Measurements from ENCODE around the gene TUBA4A.

TUBA4A gene

GRCh38 chr2:219296631-219297391 lies 43.1 kb upstream of the TUBA4A start:
- DNase-seq (ENCODE audit: low read depth in 2 of 2) = no peak
- no peak overlapping the region for H3K4me3 ChIP-seq (replicated peaks in 1 of 2; ENCODE audit: low read depth in 2 of 2, low read length in 2 of 2)
- no peak for TF ChIP-seq CTCF (IDR thresholded peaks at IDR 0.05; ENCODE audit: low read depth, low read length)

- DNase-seq (ENCODE audit: low read depth in 2 of 2) = no peak
- H3K4me3 ChIP-seq (replicated peaks in 1 of 2; ENCODE audit: low read depth in 2 of 2, low read length in 2 of 2) = no peak overlapping the region
- TF ChIP-seq CTCF (IDR thresholded peaks at IDR 0.05; ENCODE audit: low read depth, low read length) = no peak
Measured at GRCh38 chr2:219296142-219296541, 42.4 kb upstream of the TUBA4A start.

GRCh38 chr2:219294356-219295351 lies 40.9 kb upstream of the TUBA4A start:
- H3K4me3 ChIP-seq (replicated peaks in 1 of 2; ENCODE audit: low read depth in 2 of 2, low read length in 2 of 2) = peak overlapping the region; percentile 43 to 51
- peak; percentile 77 to 87 for DNase-seq (ENCODE audit: low read depth in 2 of 2)
- TF ChIP-seq CTCF (IDR thresholded peaks at IDR 0.05; ENCODE audit: low read depth, low read length) = peak; percentile 84

GRCh38 chr2:219293736-219294231 lies 40.1 kb upstream of the TUBA4A start:
- no peak overlapping the region for H3K4me3 ChIP-seq (replicated peaks in 1 of 2; ENCODE audit: low read depth in 2 of 2, low read length in 2 of 2)
- DNase-seq (ENCODE audit: low read depth in 2 of 2) = no peak
- no peak for TF ChIP-seq CTCF (IDR thresholded peaks at IDR 0.05; ENCODE audit: low read depth, low read length)

- no peak for TF ChIP-seq CTCF (IDR thresholded peaks at IDR 0.05; ENCODE audit: low read depth, low read length)
- no peak overlapping the region for H3K4me3 ChIP-seq (replicated peaks in 1 of 2; ENCODE audit: low read depth in 2 of 2, low read length in 2 of 2)
- no peak for DNase-seq (ENCODE audit: low read depth in 2 of 2)
Measured at GRCh38 chr2:219292616-219293015, 38.9 kb upstream of the TUBA4A start.

GRCh38 chr2:219291910-219292490 lies 38.3 kb upstream of the TUBA4A start:
- no peak overlapping the region for H3K4me3 ChIP-seq (replicated peaks in 1 of 2; ENCODE audit: low read depth in 2 of 2, low read length in 2 of 2)
- no peak for TF ChIP-seq CTCF (IDR thresholded peaks at IDR 0.05; ENCODE audit: low read depth, low read length)
- DNase-seq (ENCODE audit: low read depth in 2 of 2) = no peak

All from cardiac fibroblast (primary cell).